HepG2 (cell line): ENCODE measurements around the gene TRIAP1. TPM values are rescaled to one million over a fixed set of nuclear protein-coding genes. Genes with fewer than 3 reads are reported as not detected.
A peak's percentile ranks its signal among the peaks of the same experiment; 100 is the strongest.

Experiments
- EEA1 ChIP-seq: sonication (generic); formaldehyde crosslinking; IDR thresholded peaks from 2 replicates; pipeline ENCODE4 v1.5.1; 2020; ENCODE audit warnings: mild to moderate bottlenecking, missing genetic modification reagents, borderline replicate concordance
- HBP1 ChIP-seq: IDR thresholded peaks from 2 replicates; pipeline ENCODE4 v1.6.1; 2016; ENCODE audit warnings: low read depth, control low read depth
- JUND ChIP-seq: sonication (generic); formaldehyde crosslinking; IDR thresholded peaks from 2 replicates; pipeline ENCODE4 v1.8.0; 2022; ENCODE audit warnings: mild to moderate bottlenecking, missing genetic modification reagents
- LRRFIP1 ChIP-seq: sonication (generic); formaldehyde crosslinking; conservative IDR thresholded peaks from 2 replicates; pipeline ENCODE4 v1.4.0; 2020; ENCODE audit warnings: missing genetic modification reagents
- NFE2 ChIP-seq: sonication (generic); formaldehyde crosslinking; IDR thresholded peaks from 2 replicates; pipeline ENCODE4 v1.4.0; 2020; ENCODE audit warnings: missing genetic modification reagents
- SOX5 ChIP-seq: IDR thresholded peaks from 2 replicates; pipeline ENCODE4 v1.6.1; 2016; ENCODE audit warnings: borderline replicate concordance
- TBP ChIP-seq: sonication (generic); formaldehyde crosslinking; IDR thresholded peaks from 2 replicates; pipeline ENCODE4 v1.5.0; 2020; ENCODE audit warnings: missing genetic modification reagents
- ZNF432 ChIP-seq: sonication (generic); formaldehyde crosslinking; IDR thresholded peaks from 2 replicates; pipeline ENCODE4 v1.5.0; 2020; ENCODE audit warnings: missing genetic modification reagents, mild to moderate bottlenecking, borderline replicate concordance
- ZNF451 ChIP-seq: sonication (generic); formaldehyde crosslinking; IDR thresholded peaks from 2 replicates; pipeline ENCODE4 v1.5.0; 2020; ENCODE audit warnings: mild to moderate bottlenecking, missing genetic modification reagents
- ZNF562 ChIP-seq: sonication (generic); formaldehyde crosslinking; IDR thresholded peaks from 2 replicates; pipeline ENCODE4 v1.8.0; 2022; ENCODE audit warnings: missing genetic modification reagents, borderline replicate concordance
- ZNF567 ChIP-seq: sonication (generic); formaldehyde crosslinking; IDR thresholded peaks from 2 replicates; pipeline ENCODE4 v1.8.1; 2023; ENCODE audit warnings: mild to moderate bottlenecking, missing genetic modification reagents, borderline replicate concordance
- ZNF691 ChIP-seq: sonication (generic); formaldehyde crosslinking; IDR thresholded peaks from 2 replicates; pipeline ENCODE4 v1.4.0; 2020; ENCODE audit warnings: missing genetic modification reagents, low read depth, mild to moderate bottlenecking, borderline replicate concordance
- polyA plus RNA-seq, 8 experiments: library from polyadenylated mRNA; depleted of rRNA in 3 of 8; stranded (reverse) in 7 of 8; unstranded in 1 of 8; fragments of >200 nt; fragmentation: Illumina TruSeq in 4 of 8; extraction: Trizol in 4 of 8; gene quantifications; 2 replicates each; pipeline versions ENCODE4 v1.2.1 to v1.2.3, GENCODE V29; 2011 to 2016; ENCODE audit warnings: low read depth in 4 of 8, missing spikeins in 1 of 8, mixed read lengths in 1 of 8; ENCODE audit not compliant: insufficient read depth in 1 of 8
- total RNA-seq, 5 experiments: library from RNA; depleted of rRNA; stranded (reverse); fragments of >200 nt; fragmentation: Illumina TruSeq; extraction: Trizol; gene quantifications; 2 replicates each; pipeline ENCODE4 v1.2.3, GENCODE V29; 2016; ENCODE audit warnings: low read depth in 1 of 5
- TF ChIP-seq, protein P1 (sequence below): sonication (generic); formaldehyde crosslinking; IDR thresholded peaks from 2 replicates; pipeline ENCODE4 v1.4.0; 2020; ENCODE audit warnings: mild to moderate bottlenecking, missing genetic modification reagents
- TF ChIP-seq, protein P2 (sequence below): sonication (generic); formaldehyde crosslinking; IDR thresholded peaks from 2 replicates; pipeline ENCODE4 v1.4.0; 2020; ENCODE audit warnings: missing genetic modification reagents

TRIAP1 gene
- total and polyA plus RNA-seq, 2 of the 13 experiments (the other 11 are each of a cell fraction or from before 2014, with no cell fraction given) = 55.0 to 117 TPM

GRCh38 chr12:120469450-120470149 is 23.4 kb upstream of the TRIAP1 start, which contains the start of gene SRSF9 (continued):
- TF ChIP-seq HBP1 (CRISPR knock-in tag) (no peak; the same call in 1 of the 2 replicates), ZNF691 (CRISPR knock-in tag) (no peak), ZNF451 (no peak; the same call in 1 of the 2 replicates), LRRFIP1 (CRISPR knock-in tag) (no peak), ZNF432 (CRISPR knock-in tag) (no peak), NFE2 (no peak), TBP (CRISPR knock-in tag) (no peak), ZNF562 (no peak), SOX5 (0 out of 2 replicates have a peak, but pooled peaks have one; percentile 47), EEA1 (CRISPR knock-in tag) (no peak), JUND (CRISPR knock-in tag) (no peak; the same call in 1 of the 2 replicates), ZNF567 (peak; percentile 17; the same call in 1 of the 2 replicates)
- TF ChIP-seq, protein P1, sequence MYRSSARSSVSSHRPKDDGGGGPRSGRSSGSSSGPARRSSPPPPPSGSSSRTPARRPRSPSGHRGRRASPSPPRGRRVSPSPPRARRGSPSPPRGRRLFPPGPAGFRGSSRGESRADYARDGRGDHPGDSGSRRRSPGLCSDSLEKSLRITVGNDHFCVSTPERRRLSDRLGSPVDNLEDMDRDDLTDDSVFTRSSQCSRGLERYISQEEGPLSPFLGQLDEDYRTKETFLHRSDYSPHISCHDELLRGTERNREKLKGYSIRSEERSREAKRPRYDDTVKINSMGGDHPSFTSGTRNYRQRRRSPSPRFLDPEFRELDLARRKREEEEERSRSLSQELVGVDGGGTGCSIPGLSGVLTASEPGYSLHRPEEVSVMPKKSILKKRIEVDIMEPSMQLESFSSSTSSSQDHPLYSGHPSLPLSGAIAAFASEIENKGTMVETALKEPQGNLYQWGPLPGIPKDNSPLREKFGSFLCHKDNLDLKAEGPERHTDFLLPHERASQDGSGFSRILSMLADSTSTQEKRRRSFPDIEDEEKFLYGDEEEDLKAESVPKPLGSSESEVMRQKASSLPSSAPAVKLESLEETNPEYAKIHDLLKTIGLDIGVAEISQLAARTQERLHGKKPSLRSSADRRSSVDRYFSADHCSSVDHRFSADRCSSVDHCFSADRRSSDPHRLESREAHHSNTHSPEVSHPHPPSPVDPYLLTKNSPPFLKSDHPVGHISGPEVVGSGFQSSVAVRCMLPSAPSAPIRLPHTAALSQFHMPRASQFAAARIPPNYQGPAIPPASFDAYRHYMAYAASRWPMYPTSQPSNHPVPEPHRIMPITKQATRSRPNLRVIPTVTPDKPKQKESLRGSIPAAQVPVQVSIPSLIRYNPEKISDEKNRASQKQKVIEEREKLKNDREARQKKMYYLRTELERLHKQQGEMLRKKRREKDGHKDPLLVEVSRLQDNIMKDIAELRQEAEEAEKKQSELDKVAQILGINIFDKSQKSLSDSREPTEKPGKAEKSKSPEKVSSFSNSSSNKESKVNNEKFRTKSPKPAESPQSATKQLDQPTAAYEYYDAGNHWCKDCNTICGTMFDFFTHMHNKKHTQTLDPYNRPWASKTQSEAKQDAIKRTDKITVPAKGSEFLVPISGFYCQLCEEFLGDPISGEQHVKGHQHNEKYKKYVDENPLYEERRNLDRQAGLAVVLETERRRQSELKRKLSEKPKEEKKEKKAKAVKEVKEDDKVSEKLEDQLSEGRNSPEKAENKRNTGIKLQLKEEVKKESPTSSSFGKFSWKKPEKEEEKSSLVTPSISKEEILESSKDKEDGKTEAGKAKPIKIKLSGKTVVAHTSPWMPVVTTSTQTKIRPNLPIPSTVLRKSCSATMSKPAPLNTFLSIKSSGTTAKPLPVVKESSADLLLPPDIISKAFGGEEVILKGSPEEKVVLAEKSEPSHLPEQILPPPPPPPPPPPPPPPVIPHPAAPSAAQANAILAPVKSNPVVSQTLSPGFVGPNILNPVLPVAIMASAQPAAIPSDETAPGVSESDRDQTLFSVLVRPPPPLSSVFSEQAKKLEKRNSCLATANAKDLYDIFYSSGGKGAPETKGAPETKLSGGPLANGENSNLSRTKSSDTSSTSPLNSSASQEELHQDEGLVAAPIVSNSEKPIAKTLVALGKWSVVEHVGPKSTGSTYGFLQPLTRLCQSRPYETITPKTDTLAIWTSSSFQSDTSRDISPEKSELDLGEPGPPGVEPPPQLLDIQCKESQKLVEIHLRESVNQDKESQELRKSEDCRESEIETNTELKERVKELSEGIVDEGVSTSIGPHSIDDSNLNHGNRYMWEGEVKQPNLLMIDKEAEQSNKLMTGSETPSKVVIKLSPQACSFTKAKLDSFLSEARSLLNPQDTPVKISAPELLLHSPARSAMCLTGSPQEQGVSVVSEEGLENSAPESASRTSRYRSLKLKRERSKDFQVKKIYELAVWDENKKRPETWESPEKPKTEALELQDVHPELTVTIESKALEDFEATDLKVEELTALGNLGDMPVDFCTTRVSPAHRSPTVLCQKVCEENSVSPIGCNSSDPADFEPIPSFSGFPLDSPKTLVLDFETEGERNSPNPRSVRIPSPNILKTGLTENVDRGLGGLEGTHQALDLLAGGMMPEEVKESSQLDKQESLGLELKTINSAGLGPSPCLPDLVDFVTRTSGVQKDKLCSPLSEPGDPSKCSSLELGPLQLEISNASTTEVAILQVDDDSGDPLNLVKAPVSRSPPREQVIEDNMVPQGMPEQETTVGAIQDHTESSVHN = no peak
- TF ChIP-seq, protein P2, sequence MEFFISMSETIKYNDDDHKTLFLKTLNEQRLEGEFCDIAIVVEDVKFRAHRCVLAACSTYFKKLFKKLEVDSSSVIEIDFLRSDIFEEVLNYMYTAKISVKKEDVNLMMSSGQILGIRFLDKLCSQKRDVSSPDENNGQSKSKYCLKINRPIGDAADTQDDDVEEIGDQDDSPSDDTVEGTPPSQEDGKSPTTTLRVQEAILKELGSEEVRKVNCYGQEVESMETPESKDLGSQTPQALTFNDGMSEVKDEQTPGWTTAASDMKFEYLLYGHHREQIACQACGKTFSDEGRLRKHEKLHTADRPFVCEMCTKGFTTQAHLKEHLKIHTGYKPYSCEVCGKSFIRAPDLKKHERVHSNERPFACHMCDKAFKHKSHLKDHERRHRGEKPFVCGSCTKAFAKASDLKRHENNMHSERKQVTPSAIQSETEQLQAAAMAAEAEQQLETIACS (CRISPR knock-in tag) = no peak
